AG10803 (cell line): ENCODE data around the gene FAM83G.
"Not testable (repeated sequence)": the region's sequence is repeated elsewhere in the genome, so short reads cannot be mapped to it uniquely, and the experiment has no call there.

Source experiments
- DNase-seq: peaks from one replicate; pipeline ENCODE4 v3.0.0; 2010; ENCODE audit warnings: low read depth
- H3K4me3 ChIP-seq: 2 replicates; pipeline ENCODE4 v1.5.1; 2011; ENCODE audit warnings: mild to moderate bottlenecking, low read length, control low read depth
- CTCF ChIP-seq: conservative IDR thresholded peaks from 2 replicates; pipeline ENCODE4 v1.5.1; 2011; ENCODE audit warnings: mild to moderate bottlenecking, low read length, control low read depth, inconsistent platforms

FAM83G gene

GRCh38 chr17:19004421-19005136 is at the start of gene FAM83G:
FAM83G (minus strand) TSS chr17:19004764; CDS start chr17:19004041, 723 bp downstream.
- peak within 1 kb of the TSS; percentile 75 for H3K4me3 ChIP-seq
- DNase-seq: peak; percentile 68
- TF ChIP-seq CTCF: no peak

- not testable (repeated sequence) for DNase-seq, H3K4me3 ChIP-seq
Measured at GRCh38 chr17:19048826-19049225, 44.3 kb upstream of the FAM83G start.

- not testable (repeated sequence) for DNase-seq, H3K4me3 ChIP-seq
Measured at GRCh38 chr17:19047510-19047909, 42.9 kb upstream of the FAM83G start.

- H3K4me3 ChIP-seq, DNase-seq: not testable (repeated sequence)
Measured at GRCh38 chr17:19046782-19047375, 42.3 kb upstream of the FAM83G start, which contains the start of gene GRAP. GRAP (minus strand) TSS chr17:19046957; CDS start chr17:19046926, 31 bp downstream.

GRCh38 chr17:19044643-19045042 is 40.1 kb upstream of the FAM83G start:
- H3K4me3 ChIP-seq, DNase-seq: not testable (repeated sequence)

- not testable (repeated sequence) for DNase-seq
Measured at GRCh38 chr17:19043032-19043431, 38.5 kb upstream of the FAM83G start.

GRCh38 chr17:19042369-19042768 is 37.8 kb upstream of the FAM83G start:
- not testable (repeated sequence) for H3K4me3 ChIP-seq, DNase-seq

More at GRCh38 chr17:19043032-19043431, 38.5 kb upstream of the FAM83G start:
- not testable (repeated sequence) for H3K4me3 ChIP-seq

GRCh38 chr17:19041871-19042270 is 37.3 kb upstream of the FAM83G start:
- H3K4me3 ChIP-seq, DNase-seq: not testable (repeated sequence)

GRCh38 chr17:19040350-19040749 is 35.8 kb upstream of the FAM83G start:
- not testable (repeated sequence) for H3K4me3 ChIP-seq, DNase-seq

- DNase-seq, H3K4me3 ChIP-seq: not testable (repeated sequence)
Measured at GRCh38 chr17:19038730-19039129, 34.2 kb upstream of the FAM83G start.

- not testable (repeated sequence) for DNase-seq
Measured at GRCh38 chr17:19038007-19038406, 33.4 kb upstream of the FAM83G start.

GRCh38 chr17:19037547-19037946 is 33.0 kb upstream of the FAM83G start:
- H3K4me3 ChIP-seq, DNase-seq: not testable (repeated sequence)

More at GRCh38 chr17:19038007-19038406, 33.4 kb upstream of the FAM83G start:
- not testable (repeated sequence) for H3K4me3 ChIP-seq

- not testable (repeated sequence) for H3K4me3 ChIP-seq, DNase-seq
Measured at GRCh38 chr17:19036186-19036585, 31.6 kb upstream of the FAM83G start.

- H3K4me3 ChIP-seq, DNase-seq: not testable (repeated sequence)
Measured at GRCh38 chr17:19032377-19032988, 27.9 kb upstream of the FAM83G start.
